HepG2 (cell line): ENCODE results near the gene FAM162B. TPM values are rescaled to one million over a fixed set of nuclear protein-coding genes. Genes with fewer than 3 reads are reported as not detected.

Source experiments
- ATAC-seq: fragments of 200-7000 bp; cut with Tn5 transposase; 3 replicates; pipeline ENCODE4 v1.9.1; 2020; ENCODE audit warnings: mild to moderate bottlenecking, moderate library complexity
- BruUV-seq: library from RNA; stranded (reverse); fragments of 400-500 nt; replicated peaks from 2 replicates; lab custom pipeline; 2021; lab: Mats Ljungman, UMichigan
- CTCF ChIA-PET: fragments of 300-600 bp; formaldehyde crosslinking; extraction: SDS; loops from one replicate; lab custom pipeline; 2021; ENCODE audit warnings: low total read pairs, inconsistent platforms, low intra/inter-chr PET ratio; lab: Yijun Ruan, JAX
- POLR2A ChIA-PET: fragments of 350-600 bp; sonication (Branson Sonifier 250); formaldehyde crosslinking; loops from one replicate; lab custom pipeline; 2020; ENCODE audit warnings: antibody characterized with exemption, inconsistent platforms; lab: Yijun Ruan, JAX
- DNase-seq: peaks from one replicate; pipeline ENCODE4 v3.0.0-alpha.2; 2015; ENCODE audit warnings: low spot score
- FAIRE-seq: peaks from 3 replicates; lab custom pipeline; 2011; peaks lifted over from hg19 to GRCh38; lab: Jason Lieb, UNC
- H2AFZ ChIP-seq: one replicate; pipeline ENCODE4 v1.6.1; 2011; ENCODE audit warnings: low read length, inconsistent platforms
- H3K27ac ChIP-seq: fragments of 300-600 bp; 3 replicates; pipeline ENCODE4 v1.8.0; 2011; ENCODE audit warnings: mixed run types, mild to moderate bottlenecking, mixed read lengths, low read length, inconsistent platforms; ENCODE audit not compliant: insufficient read depth; ENCODE audit errors: extremely low read length
- H3K27me3 ChIP-seq, 2 experiments: fragments of 200-600 bp in 1 of 2; 2 replicates in 1 of 2; 3 replicates in 1 of 2; pipeline versions ENCODE4 v1.6.0 to v1.8.0; 2011; ENCODE audit warnings: low read length in 2 of 2, mild to moderate bottlenecking in 2 of 2, moderate library complexity in 2 of 2, inconsistent platforms in 1 of 2; ENCODE audit not compliant: insufficient read depth in 2 of 2, control insufficient read depth in 1 of 2
- H3K36me3 ChIP-seq, 2 experiments: fragments of 200-600 bp in 1 of 2; replicated peaks in 1 of 2; 2 replicates in 1 of 2; 3 replicates in 1 of 2; pipeline versions ENCODE4 v1.5.1 to v1.8.0; 2011; ENCODE audit warnings: low read length in 2 of 2, inconsistent platforms in 1 of 2; ENCODE audit not compliant: insufficient read depth in 2 of 2, control insufficient read depth in 1 of 2
- H3K4me1 ChIP-seq: 2 replicates; pipeline ENCODE4 v1.5.1; 2012; ENCODE audit warnings: low read length, inconsistent platforms; ENCODE audit not compliant: insufficient read depth
- H3K4me2 ChIP-seq: 2 replicates; pipeline ENCODE4 v1.6.0; 2011; ENCODE audit warnings: low read depth, low read length, inconsistent platforms
- H3K4me3 ChIP-seq, 3 experiments: fragments of 200-600 bp in 1 of 3; sonication (generic), shearing (Covaris generic) in 1 of 3; replicated peaks in 1 of 3; 2 replicates each; pipeline ENCODE4 v1.5.1; 2011 to 2016; ENCODE audit warnings: low read length in 3 of 3, inconsistent platforms in 2 of 3, low read depth in 2 of 3, mild to moderate bottlenecking in 2 of 3, control low read depth in 1 of 3, mixed read lengths in 1 of 3; ENCODE audit not compliant: insufficient read depth in 1 of 3
- H3K79me2 ChIP-seq: one replicate; pipeline ENCODE4 v1.6.1; 2011; ENCODE audit warnings: low read length, inconsistent platforms; ENCODE audit not compliant: insufficient read depth
- H3K9ac ChIP-seq: 2 replicates; pipeline ENCODE4 v1.6.0; 2011; ENCODE audit warnings: mild to moderate bottlenecking, low read depth, low read length, inconsistent platforms; ENCODE audit not compliant: insufficient read depth
- H3K9me3 ChIP-seq: 2 replicates; pipeline ENCODE4 v1.5.1; 2012; ENCODE audit warnings: mild to moderate bottlenecking, low read length
- H4K20me1 ChIP-seq: 2 replicates; pipeline ENCODE4 v1.6.0; 2011; ENCODE audit warnings: inconsistent platforms, mild to moderate bottlenecking, low read length, moderate library complexity; ENCODE audit not compliant: insufficient read depth
- AHR ChIP-seq: IDR thresholded peaks from 2 replicates; pipeline ENCODE4 v1.6.1; 2018; ENCODE audit warnings: missing genetic modification reagents, missing compliant biosample characterization
- KDM4B ChIP-seq: sonication (generic); formaldehyde crosslinking; IDR thresholded peaks from 2 replicates; pipeline ENCODE4 v1.4.0; 2020; ENCODE audit warnings: missing genetic modification reagents
- LRRFIP1 ChIP-seq: sonication (generic); formaldehyde crosslinking; conservative IDR thresholded peaks from 2 replicates; pipeline ENCODE4 v1.4.0; 2020; ENCODE audit warnings: missing genetic modification reagents
- NFE2L2 ChIP-seq: fragments of 150-350 bp; IDR thresholded peaks from 2 replicates; pipeline ENCODE4 v1.6.1; 2014; ENCODE audit warnings: low read length
- SPEN ChIP-seq: sonication (generic); formaldehyde crosslinking; IDR thresholded peaks from 2 replicates; pipeline ENCODE4 v1.5.1; 2020; ENCODE audit warnings: low read depth, mild to moderate bottlenecking, missing genetic modification reagents
- SRY ChIP-seq: sonication (generic); formaldehyde crosslinking; IDR thresholded peaks from 2 replicates; pipeline ENCODE4 v1.8.0; 2022; ENCODE audit warnings: mild to moderate bottlenecking, missing genetic modification reagents
- THAP7 ChIP-seq: sonication (generic); formaldehyde crosslinking; IDR thresholded peaks from 2 replicates; pipeline ENCODE4 v1.8.1; 2023; ENCODE audit warnings: mild to moderate bottlenecking, missing genetic modification reagents
- U2AF2 ChIP-seq: fragments of 200-400 bp; formaldehyde crosslinking; IDR thresholded peaks from 2 replicates; pipeline ENCODE4 v1.6.1; 2017; ENCODE audit warnings: low read depth, mild to moderate bottlenecking, low read length
- ZNF101 ChIP-seq: sonication (generic); formaldehyde crosslinking; IDR thresholded peaks from 2 replicates; pipeline ENCODE4 v1.4.0; 2020; ENCODE audit warnings: mild to moderate bottlenecking, low read depth, missing genetic modification reagents, borderline replicate concordance
- ZNF329 ChIP-seq: sonication (generic); formaldehyde crosslinking; IDR thresholded peaks from 2 replicates; pipeline ENCODE4 v1.9.0; 2021; ENCODE audit warnings: low read depth, mild to moderate bottlenecking, missing genetic modification reagents
- ZNF441 ChIP-seq: sonication (generic); formaldehyde crosslinking; IDR thresholded peaks from 2 replicates; pipeline ENCODE4 v1.7.0; 2021; ENCODE audit warnings: missing genetic modification reagents, borderline replicate concordance
- ZNF704 ChIP-seq: sonication (generic); formaldehyde crosslinking; IDR thresholded peaks from 2 replicates; pipeline ENCODE4 v1.8.1; 2023; ENCODE audit warnings: mild to moderate bottlenecking, inconsistent platforms, moderate library complexity, missing genetic modification reagents, borderline replicate concordance
- WGBS: methylation state at CpG from one replicate; pipeline ENCODE4 v1.1.6; 2017; ENCODE audit warnings: low lambda C conversion rate; 5-methylcytosine and 5-hydroxymethylcytosine counted together
- in situ Hi-C: cut with HindIII; loops from 2 replicates; pipeline ENCODE4 v1.10.0; 2017; ENCODE audit warnings: low pct_unique_long_range_greater_than_20kb; ENCODE audit not compliant: extremely low pct_ligation_motif_present
- intact Hi-C: fragments of 100-400 bp; cut with micrococcal nuclease; formaldehyde crosslinking; loops from one replicate; pipeline ENCODE4 v1.10.0; 2022; ENCODE audit not compliant: unreplicated experiment
- polyA plus RNA-seq, 8 experiments: library from polyadenylated mRNA; depleted of rRNA in 3 of 8; stranded (reverse) in 7 of 8; unstranded in 1 of 8; fragments of >200 nt; fragmentation: Illumina TruSeq in 4 of 8; extraction: Trizol in 4 of 8; gene quantifications; 2 replicates each; pipeline versions ENCODE4 v1.2.1 to v1.2.3, GENCODE V29; 2011 to 2016; ENCODE audit warnings: low read depth in 4 of 8, missing spikeins in 1 of 8, mixed read lengths in 1 of 8; ENCODE audit not compliant: insufficient read depth in 1 of 8
- total RNA-seq, 5 experiments: library from RNA; depleted of rRNA; stranded (reverse); fragments of >200 nt; fragmentation: Illumina TruSeq; extraction: Trizol; gene quantifications; 2 replicates each; pipeline ENCODE4 v1.2.3, GENCODE V29; 2016; ENCODE audit warnings: low read depth in 1 of 5
- TF ChIP-seq, protein P1 (sequence below): sonication (generic); formaldehyde crosslinking; IDR thresholded peaks from 2 replicates; pipeline ENCODE4 v1.8.0; 2022; ENCODE audit warnings: missing genetic modification reagents, mild to moderate bottlenecking, inconsistent platforms, borderline replicate concordance
- TF ChIP-seq, protein P2 (sequence below): sonication (generic); formaldehyde crosslinking; IDR thresholded peaks from 2 replicates; pipeline ENCODE4 v1.4.0; 2020; ENCODE audit warnings: low read depth, mild to moderate bottlenecking, missing genetic modification reagents

FAM162B gene
- total and polyA plus RNA-seq, 2 of the 13 experiments (the other 11 are each of a cell fraction or from before 2014, with no cell fraction given) = not detected

GRCh38 chr6:116783852-116784251 is 18.3 kb upstream of the FAM162B start:
- H3K4me2 ChIP-seq = no peak overlapping the region
- H3K4me3 ChIP-seq = no peak overlapping the region
- H3K4me1 ChIP-seq = no peaks in the 10 kb centered on the region
- no peak overlapping the region for H3K27ac ChIP-seq
- DNase-seq = no peak
- CTCF ChIA-PET = no interaction called here
- BruUV-seq = no TSS peak
- H3K9ac ChIP-seq = no peak overlapping the region
- no peak overlapping the region for H2AFZ ChIP-seq
- no peaks in the 10 kb centered on the region for H4K20me1 ChIP-seq
- H3K36me3 ChIP-seq = no peaks in the 10 kb centered on the region
- TF ChIP-seq ZNF101 (CRISPR knock-in tag) = no peak
- TF ChIP-seq ZNF329 = no peak
- TF ChIP-seq AHR (CRISPR knock-in tag) = no peak
- no peak for TF ChIP-seq NFE2L2
- TF ChIP-seq LRRFIP1 = no peak
- no peak for TF ChIP-seq KDM4B
- no peak for TF ChIP-seq ZNF441 (CRISPR knock-in tag)
- no peak for TF ChIP-seq SRY
- no peak for TF ChIP-seq THAP7
- no peak for TF ChIP-seq ZNF704 (CRISPR knock-in tag)
- TF ChIP-seq SPEN (CRISPR knock-in tag) = no peak
- TF ChIP-seq, protein P1, sequence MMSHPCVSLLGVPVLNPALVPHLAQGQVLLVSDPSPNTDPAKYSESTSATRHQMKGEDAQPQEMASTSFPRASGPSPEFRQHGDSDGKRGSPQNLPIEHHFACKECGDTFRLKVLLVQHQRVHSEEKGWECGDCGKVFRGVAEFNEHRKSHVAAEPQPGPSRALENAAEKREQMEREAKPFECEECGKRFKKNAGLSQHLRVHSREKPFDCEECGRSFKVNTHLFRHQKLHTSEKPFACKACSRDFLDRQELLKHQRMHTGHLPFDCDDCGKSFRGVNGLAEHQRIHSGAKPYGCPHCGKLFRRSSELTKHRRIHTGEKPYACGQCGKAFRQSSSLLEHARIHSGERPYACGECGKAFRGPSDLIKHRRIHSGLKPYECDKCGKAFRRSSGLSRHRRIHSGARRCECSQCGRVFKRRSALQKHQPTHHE (CRISPR knock-in tag) = no peak
- TF ChIP-seq U2AF2 = no peak
- TF ChIP-seq, protein P2, sequence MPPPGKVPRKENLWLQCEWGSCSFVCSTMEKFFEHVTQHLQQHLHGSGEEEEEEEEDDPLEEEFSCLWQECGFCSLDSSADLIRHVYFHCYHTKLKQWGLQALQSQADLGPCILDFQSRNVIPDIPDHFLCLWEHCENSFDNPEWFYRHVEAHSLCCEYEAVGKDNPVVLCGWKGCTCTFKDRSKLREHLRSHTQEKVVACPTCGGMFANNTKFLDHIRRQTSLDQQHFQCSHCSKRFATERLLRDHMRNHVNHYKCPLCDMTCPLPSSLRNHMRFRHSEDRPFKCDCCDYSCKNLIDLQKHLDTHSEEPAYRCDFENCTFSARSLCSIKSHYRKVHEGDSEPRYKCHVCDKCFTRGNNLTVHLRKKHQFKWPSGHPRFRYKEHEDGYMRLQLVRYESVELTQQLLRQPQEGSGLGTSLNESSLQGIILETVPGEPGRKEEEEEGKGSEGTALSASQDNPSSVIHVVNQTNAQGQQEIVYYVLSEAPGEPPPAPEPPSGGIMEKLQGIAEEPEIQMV = no peak
- TF ChIP-seq, all 625 proteins: peak for 0
- FAIRE-seq (no peak), ATAC-seq (no peak)
- no peaks in the 10 kb centered on the region; a peak in 1 of 5 replicates for H3K27me3 ChIP-seq
- no peaks in the 10 kb centered on the region for H3K79me2 ChIP-seq
- 5% methylated on average over 5 of the region's 5 CpGs for WGBS
- POLR2A ChIA-PET = no interaction called here
- intact Hi-C loops (no loop called here), in situ Hi-C loops (loop anchor here (5.0 kb wide), 1 partner anchor 63 kb away; no protein-coding TSS in a partner anchor)
- H3K9me3 ChIP-seq = no peaks in the 10 kb centered on the region
